ENCODE data around the gene FAM72B.
"Not testable (repeated sequence)": the region's sequence is repeated elsewhere in the genome, so short reads cannot be mapped to it uniquely, and the experiment has no call there.

The FAM72B gene

DNA sequence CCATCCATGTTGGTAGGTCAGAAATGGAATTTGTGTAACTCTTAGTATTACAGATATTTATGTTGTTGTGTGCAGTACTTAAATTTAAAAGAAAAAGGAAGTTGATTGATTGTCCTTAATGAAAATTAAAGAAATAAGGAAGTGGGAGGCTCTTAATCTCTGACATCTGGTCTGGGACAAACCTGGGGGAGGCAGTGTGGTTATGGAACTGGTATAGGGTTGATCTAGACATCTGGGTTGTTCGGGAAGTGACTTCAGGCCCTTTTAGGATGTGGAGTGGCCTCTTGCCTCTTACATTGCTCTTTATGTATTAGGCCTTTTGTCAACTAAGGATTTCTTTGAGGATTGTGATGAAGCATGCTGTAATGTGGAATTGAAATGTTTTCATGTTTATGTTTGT lies 16.1 kb upstream of the FAM72B start:
- DNase-seq (ENCODE audit: low read depth) = not testable (repeated sequence)

- not testable (repeated sequence) for DNase-seq (ENCODE audit: low read depth)
Observed at GRCh38 chr1:121199763-121200162, 15.6 kb upstream of the FAM72B start.

DNA sequence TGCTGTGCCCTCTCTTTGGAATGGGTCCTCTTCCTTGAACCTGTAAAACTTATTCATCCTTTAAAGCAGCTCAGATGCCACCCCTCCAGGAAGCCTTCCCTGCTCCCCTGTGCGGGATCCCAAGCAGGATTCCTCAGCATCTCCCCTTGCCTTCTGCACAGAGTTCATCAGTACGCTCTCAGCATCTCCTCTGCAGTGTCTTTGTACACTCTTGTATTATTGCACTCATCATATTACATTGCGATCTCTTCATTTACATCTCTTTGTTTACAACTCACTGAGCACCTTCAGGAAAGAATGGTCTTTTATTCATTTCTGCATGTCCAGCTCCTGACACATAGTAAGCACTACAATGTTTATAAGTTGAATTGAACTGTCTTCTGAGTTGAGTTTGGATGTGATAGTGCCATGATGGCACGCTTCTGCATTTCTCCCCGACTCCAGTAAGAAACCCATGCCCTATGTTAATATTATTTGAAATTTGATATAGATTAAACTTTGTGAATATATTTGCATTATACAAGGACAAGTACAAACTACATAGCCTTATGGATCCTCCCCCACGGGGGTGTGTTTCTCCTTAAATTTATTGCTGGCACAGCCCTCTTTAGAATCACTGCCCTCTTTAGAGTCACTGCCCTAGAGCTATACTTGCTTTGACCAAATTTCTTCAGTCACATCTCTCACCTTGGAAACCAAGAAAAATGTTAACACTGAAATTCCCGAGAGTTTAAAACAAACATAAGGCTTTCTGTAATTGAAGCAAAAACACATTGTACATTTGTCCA lies 13.1 kb upstream of the FAM72B start:
- not testable (repeated sequence) for DNase-seq (ENCODE audit: low read depth)

- not testable (repeated sequence) for DNase-seq (ENCODE audit: low read depth)
Observed at GRCh38 chr1:121192512-121192911, 8.4 kb upstream of the FAM72B start.

- not testable (repeated sequence) for DNase-seq (ENCODE audit: low read depth)
Observed at GRCh38 chr1:121187914-121188313, 3.8 kb upstream of the FAM72B start.

DNA sequence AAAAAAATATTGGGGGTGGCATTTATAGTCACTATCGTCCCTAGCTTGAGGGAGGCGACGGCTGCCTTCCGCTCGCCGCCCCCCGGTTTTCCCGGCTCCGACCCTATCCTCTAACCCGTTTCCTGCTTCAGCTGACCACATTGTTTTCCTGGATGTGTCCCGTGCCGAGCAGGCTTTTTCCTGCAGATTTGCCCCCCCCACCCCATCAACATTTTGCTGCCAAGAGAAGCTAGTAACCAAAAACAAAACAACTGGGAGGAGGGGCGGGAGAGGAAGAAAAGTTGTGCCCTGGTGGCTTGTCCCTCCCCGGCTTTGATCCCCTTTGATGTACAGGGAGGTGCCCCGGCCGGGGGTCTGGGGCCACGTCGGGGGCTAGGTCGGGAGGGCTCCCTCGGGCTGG lies 2.1 kb upstream of the FAM72B start:
- not testable (repeated sequence) for DNase-seq (ENCODE audit: low read depth)

GRCh38 chr1:121185140-121185708 lies 1.1 kb upstream of the FAM72B start:
- not testable (repeated sequence) for DNase-seq (ENCODE audit: low read depth)

DNA sequence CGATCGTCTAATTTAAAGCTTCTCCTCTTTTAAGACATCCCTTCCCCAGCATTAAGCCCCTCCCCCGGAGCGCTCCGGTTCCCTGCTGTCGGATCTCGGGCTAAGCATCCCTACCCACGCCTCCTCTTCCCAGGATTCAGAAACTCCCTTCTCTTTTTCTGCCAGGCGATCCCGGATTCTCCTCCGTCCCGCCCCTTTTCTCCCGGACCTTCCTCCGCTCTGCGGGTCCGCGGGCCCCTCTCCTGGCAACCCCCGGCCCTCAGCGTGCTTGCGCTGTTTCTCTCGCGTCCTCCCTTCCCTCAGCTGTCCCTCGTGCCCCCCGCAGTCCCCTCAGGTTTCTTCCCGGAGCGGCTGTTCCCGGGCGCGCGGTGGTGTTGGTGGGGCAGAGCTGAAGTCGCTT lies 273 bp downstream of the FAM72B start:
- DNase-seq (ENCODE audit: low read depth) = not testable (repeated sequence)

GRCh38 chr1:121178197-121178596 lies 5.9 kb downstream of the FAM72B start:
- DNase-seq (ENCODE audit: low read depth) = not testable (repeated sequence)

- not testable (repeated sequence) for DNase-seq (ENCODE audit: low read depth)
Observed at GRCh38 chr1:121176649-121177048, 7.5 kb downstream of the FAM72B start.

DNA sequence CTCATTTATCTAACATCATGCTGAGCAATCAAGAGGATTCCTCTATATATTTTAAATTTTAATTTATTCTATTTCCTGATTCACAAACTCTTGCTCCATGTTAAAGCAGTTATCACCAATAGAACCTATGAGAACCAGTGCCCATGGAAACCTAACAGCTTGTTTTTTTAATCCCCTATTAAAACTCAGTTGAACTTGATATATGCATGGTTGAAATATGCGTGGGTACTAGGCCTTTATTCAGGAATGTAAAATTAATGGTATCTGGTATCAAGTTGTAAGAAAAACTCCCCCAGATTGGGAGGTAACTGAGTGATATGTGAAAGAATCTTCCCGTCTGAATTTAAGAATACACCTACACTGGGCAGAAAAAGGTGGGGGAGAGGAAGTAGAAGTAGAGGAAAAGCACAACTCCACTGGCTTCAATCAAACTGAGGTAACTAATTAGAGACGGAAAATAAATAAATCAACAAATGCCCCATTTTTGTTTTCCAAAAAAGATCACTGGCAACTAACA lies 15.9 kb downstream of the FAM72B start:
- not testable (repeated sequence) for DNase-seq (ENCODE audit: low read depth)

DNA sequence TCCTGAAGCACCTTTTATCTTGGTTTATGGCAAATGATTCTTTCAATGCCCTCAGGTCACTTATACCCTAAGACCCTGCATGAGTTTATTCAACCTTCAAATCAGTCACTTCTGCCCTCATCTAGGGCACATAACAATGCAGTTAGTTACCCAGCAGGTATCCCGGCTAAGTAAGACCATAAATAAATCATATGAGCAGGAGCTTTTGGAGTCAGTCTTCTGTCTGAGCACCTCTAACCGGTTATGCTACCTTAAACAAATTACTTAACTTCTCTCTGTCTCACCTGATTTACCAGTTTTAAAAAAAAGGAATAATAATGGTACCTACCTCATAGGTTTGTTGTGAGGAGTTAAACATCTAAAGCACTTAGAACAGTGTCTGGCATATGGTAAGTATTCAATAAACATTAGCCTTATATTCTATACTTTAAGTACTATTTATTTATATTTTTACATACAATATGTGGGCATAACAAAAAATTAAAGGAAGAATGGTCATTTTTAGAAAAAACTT lies 16.9 kb downstream of the FAM72B start:
- DNase-seq (ENCODE audit: low read depth) = not testable (repeated sequence)

DNA sequence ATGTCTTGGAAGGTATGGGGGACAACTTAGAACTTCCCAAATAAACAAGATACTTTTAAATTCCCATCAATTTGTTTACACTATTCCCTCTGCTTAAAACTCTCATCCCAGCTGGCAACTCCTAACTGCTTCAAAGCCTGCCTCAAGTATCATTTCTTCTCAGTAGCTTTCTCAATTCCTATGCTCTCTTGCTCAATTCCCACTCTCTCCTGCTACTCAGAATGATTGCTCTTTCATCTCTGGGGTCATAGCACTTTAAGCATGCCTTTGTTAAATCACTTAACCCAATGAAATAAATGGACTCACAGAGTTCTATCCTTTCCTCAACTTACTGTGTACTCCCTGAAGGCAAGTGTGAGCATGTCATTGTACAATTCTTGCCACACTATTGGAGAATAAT lies 18.8 kb downstream of the FAM72B start:
- not testable (repeated sequence) for DNase-seq (ENCODE audit: low read depth)

- DNase-seq (ENCODE audit: low read depth) = not testable (repeated sequence)
Observed at GRCh38 chr1:121163850-121164757, 20.0 kb downstream of the FAM72B start.

DNA sequence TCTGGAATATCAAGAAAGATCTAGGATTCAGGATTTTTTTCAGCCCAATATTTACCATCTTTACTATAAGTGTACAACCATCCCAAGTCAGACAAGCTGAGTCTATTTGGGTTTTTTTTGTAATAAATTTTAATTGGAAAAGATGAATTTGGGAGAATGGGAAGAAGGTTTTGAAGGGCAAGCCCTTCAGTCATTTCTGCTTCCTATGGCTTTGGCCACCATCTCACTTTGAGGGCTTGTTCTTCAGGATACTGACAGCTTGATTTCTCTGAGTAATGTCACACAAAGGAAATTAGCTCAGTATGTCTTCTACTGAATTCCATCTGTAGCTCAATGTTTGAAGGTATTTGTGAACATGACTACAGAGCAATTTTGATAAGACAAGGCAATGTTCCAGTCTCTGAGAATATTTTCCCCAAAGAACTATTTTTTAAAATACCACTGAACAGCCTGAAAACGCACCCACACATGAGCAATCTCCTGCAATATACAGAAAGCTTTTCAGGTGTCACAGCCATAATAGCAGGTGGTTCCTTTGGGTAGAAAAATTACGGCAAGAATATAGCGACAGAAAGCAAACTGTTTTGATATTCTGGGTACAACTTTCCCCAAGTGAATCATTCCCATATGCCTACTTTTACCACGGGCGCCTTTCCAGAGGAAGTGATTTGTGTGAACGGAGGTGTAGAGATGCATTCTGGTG lies 22.8 kb downstream of the FAM72B start:
- DNase-seq (ENCODE audit: low read depth) = not testable (repeated sequence)

DNA sequence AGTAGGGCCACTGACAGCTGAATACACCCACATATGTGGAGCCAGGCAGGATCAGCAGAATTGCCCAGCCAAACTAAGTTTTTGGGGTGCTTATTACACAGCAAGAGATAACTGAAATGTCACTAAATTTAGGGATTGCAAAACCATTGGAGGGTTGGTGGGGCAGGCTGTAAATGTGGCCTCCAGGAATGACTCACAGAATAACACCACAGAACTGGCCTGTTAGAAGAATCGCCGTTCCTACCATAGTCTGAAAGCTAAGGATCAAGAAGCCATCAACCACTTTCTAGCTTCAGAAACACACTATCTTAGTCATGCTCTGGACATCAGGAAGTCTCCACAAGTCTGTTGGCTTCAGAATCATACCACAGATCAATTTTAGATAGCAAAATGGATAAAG lies 24.0 kb downstream of the FAM72B start:
- not testable (repeated sequence) for DNase-seq (ENCODE audit: low read depth)

GRCh38 chr1:121157609-121158008 lies 26.5 kb downstream of the FAM72B start:
- not testable (repeated sequence) for DNase-seq (ENCODE audit: low read depth)

DNA sequence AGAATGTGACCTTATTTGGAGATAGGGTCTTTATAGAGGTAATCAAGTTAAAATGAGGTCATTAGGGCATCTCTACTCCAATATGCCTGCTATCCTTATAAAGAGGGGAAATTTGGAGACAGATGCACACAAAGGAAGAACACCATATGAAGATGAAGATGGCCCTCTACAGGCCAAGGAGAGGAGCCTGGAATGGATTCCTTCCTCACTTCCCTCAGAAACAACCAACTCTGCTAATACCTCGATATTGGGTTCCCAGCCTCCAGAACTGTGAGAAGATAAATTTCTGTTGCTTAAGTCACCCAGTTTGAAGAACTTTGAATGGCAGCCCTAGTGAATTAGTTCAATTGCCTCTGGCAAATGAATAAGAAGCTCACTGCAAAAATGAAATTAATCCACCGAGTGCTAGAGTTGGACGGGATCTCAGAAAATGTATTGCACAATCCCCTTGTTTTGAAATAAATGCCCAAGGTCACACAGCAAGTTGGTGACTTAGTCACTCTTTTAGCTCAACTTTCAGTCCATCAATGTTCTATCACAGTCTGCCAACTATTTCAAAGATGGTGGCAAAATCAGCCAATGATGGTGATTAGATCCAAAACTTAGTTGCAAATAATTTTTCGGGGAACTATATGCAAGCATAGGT lies 27.1 kb downstream of the FAM72B start:
- DNase-seq (ENCODE audit: low read depth) = not testable (repeated sequence)

- not testable (repeated sequence) for DNase-seq (ENCODE audit: low read depth)
Observed at GRCh38 chr1:121155671-121156358, 28.3 kb downstream of the FAM72B start.

DNA sequence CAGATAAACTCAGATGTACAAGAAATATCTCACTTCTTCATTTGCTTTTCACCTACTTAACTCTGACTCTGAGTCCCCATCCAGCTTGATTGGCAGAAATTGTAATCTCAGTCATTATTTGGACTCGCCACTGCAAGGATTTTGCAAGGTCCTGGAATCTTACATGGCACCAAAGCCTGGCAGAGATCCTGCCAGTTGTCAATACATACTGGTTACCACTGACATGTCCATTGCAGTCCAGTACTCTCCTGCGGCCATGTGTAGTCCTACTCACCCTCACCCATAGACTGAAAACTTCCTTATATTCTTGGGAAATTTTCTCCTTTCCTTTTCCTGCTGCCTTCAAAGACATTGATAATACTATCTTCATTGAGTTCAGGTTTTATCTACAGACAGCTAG lies 29.3 kb downstream of the FAM72B start:
- DNase-seq (ENCODE audit: low read depth) = not testable (repeated sequence)
